Vagina (tissue), 2 donors: ENCODE data around the gene INSC. TPM values are rescaled to one million over a fixed set of nuclear protein-coding genes. Genes with fewer than 3 reads are reported as not detected.

Experiments used
- DNase-seq, 2 donors: peaks; one replicate each; pipeline ENCODE4 v3.0.0-alpha.2; 2017; ENCODE audit errors: extremely low spot score in 2 of 2
- H3K27ac ChIP-seq: fragments of 200-600 bp; sonication (generic); one replicate; pipeline ENCODE4 v1.5.1; 2019
- H3K27me3 ChIP-seq: fragments of 200-600 bp; sonication (generic); one replicate; pipeline ENCODE4 v1.5.1; 2019
- H3K36me3 ChIP-seq, 2 donors: fragments of 200-600 bp; sonication (generic); one replicate each; pipeline ENCODE4 v1.5.1; 2017 to 2019
- H3K4me1 ChIP-seq: fragments of 200-600 bp; sonication (generic); one replicate; pipeline ENCODE4 v1.5.1; 2019
- H3K4me3 ChIP-seq, 2 donors: fragments of 200-600 bp; sonication (generic); 1 replicate in 1 of 2; 2 replicates in 1 of 2; pipeline ENCODE4 v1.5.1; 2016 to 2019
- H3K9me3 ChIP-seq: fragments of 200-600 bp; sonication (generic); one replicate; pipeline ENCODE4 v1.5.1; 2019
- POLR2A ChIP-seq, 2 donors: fragments of 450-650 bp; IDR thresholded peaks; one replicate each; pipeline ENCODE4 v1.6.1; 2017; ENCODE audit warnings: antibody characterized with exemption in 2 of 2, mild to moderate bottlenecking in 2 of 2, moderate library complexity in 2 of 2
- POLR2AphosphoS5 ChIP-seq, 2 donors: sonication (generic); formaldehyde crosslinking; IDR thresholded peaks; one replicate each; pipeline ENCODE4 v1.9.0; 2017; ENCODE audit warnings: antibody characterized with exemption in 2 of 2, mild to moderate bottlenecking in 2 of 2, low read depth in 1 of 2; ENCODE audit not compliant: insufficient read depth in 1 of 2
- intact Hi-C: fragments of 100-400 bp; cut with DNase I; formaldehyde crosslinking; loops from one replicate; pipeline ENCODE4 v1.15.1; 2023
- total RNA-seq: library from RNA; depleted of rRNA; stranded (reverse); fragments of >200 nt; gene quantifications from one replicate; pipeline ENCODE4 v1.2.3, GENCODE V29; 2016
- TF ChIP-seq, protein P1 (sequence below), 3 experiments: fragments of 450-650 bp in 2 of 3; fragments of 200-600 bp in 1 of 3; sonication (generic) in 1 of 3; IDR thresholded peaks; one replicate each; pipeline ENCODE4 v1.5.1; 2017 to 2019; ENCODE audit warnings: antibody characterized with exemption in 3 of 3, mild to moderate bottlenecking in 2 of 3, moderate library complexity in 2 of 3

The INSC gene
- total RNA-seq, 1 donor from 2014 or later = 3.2 TPM

DNA sequence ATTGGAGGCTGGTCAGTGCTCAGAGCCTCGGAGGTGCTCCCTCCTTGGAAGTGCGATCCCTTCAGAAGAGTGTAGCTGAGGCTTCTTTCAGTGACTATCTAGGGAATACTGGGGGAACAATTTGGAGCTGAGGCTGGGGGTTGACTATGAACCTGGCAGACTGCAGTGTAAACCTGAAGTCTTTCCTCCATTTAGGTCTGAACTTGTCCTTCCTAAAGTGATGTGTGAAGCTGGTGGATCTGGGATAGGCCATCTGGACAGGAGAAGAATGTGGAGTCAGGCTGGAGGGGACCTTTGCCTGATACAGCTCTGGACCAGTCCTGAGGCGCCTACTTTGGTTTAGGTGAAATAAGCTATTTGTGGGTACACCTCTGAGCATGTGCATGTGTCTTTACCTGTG, 3.5 kb upstream of the INSC start:
- Histone ChIP-seq H3K4me1 (no peaks in the 10 kb centered on the region), H3K36me3 (no peaks in the 10 kb centered on the region), H3K27me3 (no peaks in the 10 kb centered on the region), H3K4me3 (no peak overlapping the region), H3K9me3 (no peaks in the 10 kb centered on the region), H3K27ac (no peak overlapping the region)
- TF ChIP-seq POLR2A (IDR thresholded peaks at IDR 0.05) = no peak
- TF ChIP-seq POLR2AphosphoS5 (IDR thresholded peaks at IDR 0.05; ENCODE audit: insufficient read depth in 1 of 2, low read depth in 1 of 2) = no peak
- TF ChIP-seq, protein P1, sequence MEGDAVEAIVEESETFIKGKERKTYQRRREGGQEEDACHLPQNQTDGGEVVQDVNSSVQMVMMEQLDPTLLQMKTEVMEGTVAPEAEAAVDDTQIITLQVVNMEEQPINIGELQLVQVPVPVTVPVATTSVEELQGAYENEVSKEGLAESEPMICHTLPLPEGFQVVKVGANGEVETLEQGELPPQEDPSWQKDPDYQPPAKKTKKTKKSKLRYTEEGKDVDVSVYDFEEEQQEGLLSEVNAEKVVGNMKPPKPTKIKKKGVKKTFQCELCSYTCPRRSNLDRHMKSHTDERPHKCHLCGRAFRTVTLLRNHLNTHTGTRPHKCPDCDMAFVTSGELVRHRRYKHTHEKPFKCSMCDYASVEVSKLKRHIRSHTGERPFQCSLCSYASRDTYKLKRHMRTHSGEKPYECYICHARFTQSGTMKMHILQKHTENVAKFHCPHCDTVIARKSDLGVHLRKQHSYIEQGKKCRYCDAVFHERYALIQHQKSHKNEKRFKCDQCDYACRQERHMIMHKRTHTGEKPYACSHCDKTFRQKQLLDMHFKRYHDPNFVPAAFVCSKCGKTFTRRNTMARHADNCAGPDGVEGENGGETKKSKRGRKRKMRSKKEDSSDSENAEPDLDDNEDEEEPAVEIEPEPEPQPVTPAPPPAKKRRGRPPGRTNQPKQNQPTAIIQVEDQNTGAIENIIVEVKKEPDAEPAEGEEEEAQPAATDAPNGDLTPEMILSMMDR (IDR thresholded peaks at IDR 0.05) = no peak
- intact Hi-C loops = no loop called here
- peak in 1 of 2 donors; percentile 70 for DNase-seq

DNA sequence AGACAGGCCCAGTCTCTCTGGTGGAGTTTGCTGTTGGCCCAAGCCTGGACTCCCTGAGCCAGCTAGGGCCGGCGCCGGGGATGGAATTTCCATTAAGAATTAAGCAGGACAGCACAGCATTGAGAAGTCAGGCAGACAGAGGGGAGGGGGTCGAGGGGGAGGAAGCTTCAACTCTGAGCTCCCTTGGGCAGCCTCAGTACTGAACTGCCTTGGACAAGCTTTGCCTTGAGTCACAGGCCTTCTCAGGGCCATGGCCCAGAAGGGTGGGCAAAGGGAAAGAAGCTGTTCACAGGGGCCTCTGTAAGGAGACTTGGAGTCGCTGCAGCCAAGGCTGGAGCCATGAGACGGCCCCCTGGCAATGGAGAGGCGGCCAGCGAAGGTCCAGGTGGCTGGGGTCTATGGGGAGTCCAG, 2.6 kb upstream of the INSC start:
- no peaks in the 10 kb centered on the region for H3K4me1 ChIP-seq
- H3K27ac ChIP-seq = no peak overlapping the region
- H3K27me3 ChIP-seq = no peaks in the 10 kb centered on the region
- H3K4me3 ChIP-seq = no peak overlapping the region
- H3K36me3 ChIP-seq = no peaks in the 10 kb centered on the region
- peak in 1 of 2 donors; percentile 58 for DNase-seq
- H3K9me3 ChIP-seq = no peaks in the 10 kb centered on the region
- TF ChIP-seq POLR2AphosphoS5 (IDR thresholded peaks at IDR 0.05; ENCODE audit: insufficient read depth in 1 of 2, low read depth in 1 of 2) = no peak
- TF ChIP-seq POLR2A (IDR thresholded peaks at IDR 0.05) = no peak
- TF ChIP-seq, protein P1 (IDR thresholded peaks at IDR 0.05) = no peak
- intact Hi-C loops = no loop called here

DNA sequence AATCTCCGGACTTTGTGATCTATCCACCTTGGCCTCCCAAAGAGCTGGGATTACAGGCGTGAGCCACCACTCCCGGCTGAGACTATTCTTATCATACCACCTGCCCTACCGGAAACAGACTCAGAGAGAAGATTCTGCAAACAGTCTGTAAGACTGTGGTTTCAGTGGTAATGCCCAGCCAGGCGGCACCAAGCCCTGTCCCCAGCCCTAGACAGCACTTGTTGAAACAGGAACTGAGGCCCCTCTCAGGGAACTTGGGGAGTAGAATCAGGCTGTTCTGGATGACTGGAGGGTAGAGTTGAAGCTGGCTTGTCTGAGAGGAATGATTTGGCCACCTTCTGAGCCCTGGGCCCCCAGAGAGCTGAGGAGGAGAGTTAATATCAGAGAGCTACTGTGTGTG, 1.3 kb upstream of the INSC start:
- Histone ChIP-seq H3K27me3 (no peaks in the 10 kb centered on the region), H3K27ac (no peak overlapping the region), H3K9me3 (no peaks in the 10 kb centered on the region), H3K4me1 (no peaks in the 10 kb centered on the region), H3K4me3 (no peak overlapping the region), H3K36me3 (no peaks in the 10 kb centered on the region)
- intact Hi-C loops = no loop called here
- TF ChIP-seq POLR2A (IDR thresholded peaks at IDR 0.05) (no peak), POLR2AphosphoS5 (IDR thresholded peaks at IDR 0.05; ENCODE audit: insufficient read depth in 1 of 2, low read depth in 1 of 2) (no peak)
- TF ChIP-seq, protein P1 (IDR thresholded peaks at IDR 0.05) = no peak
- DNase-seq = peak in 1 of 2 donors; percentile 40

DNA sequence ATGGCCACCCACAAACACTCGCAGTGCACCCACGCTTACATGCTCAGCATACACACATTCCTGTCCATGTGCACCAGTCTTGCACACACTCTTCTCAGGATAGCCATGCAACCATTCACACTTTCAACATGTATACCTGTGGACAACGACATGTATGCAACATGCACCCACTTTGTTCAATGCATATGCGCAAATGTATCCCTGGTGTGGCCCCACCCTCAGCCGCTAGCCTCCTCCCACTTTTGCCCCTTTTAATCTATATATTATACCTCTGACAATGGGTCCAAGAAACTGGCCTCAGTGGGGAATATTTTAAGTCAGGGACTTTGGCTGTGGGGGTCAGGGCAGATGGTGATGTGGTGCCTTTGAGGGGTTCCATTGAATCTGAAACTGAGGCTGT, 963 bp downstream of the INSC start:
- TF ChIP-seq, protein P1 (IDR thresholded peaks at IDR 0.05) = no peak
- TF ChIP-seq POLR2A (IDR thresholded peaks at IDR 0.05) (no peak), POLR2AphosphoS5 (IDR thresholded peaks at IDR 0.05; ENCODE audit: insufficient read depth in 1 of 2, low read depth in 1 of 2) (no peak)
- H3K4me1 ChIP-seq = no peaks in the 10 kb centered on the region
- H3K4me3 ChIP-seq = no peak overlapping the region
- H3K27ac ChIP-seq = no peak overlapping the region
- intact Hi-C loops = no loop called here
- DNase-seq = no peak
- H3K36me3 ChIP-seq = no peaks in the 10 kb centered on the region
- no peaks in the 10 kb centered on the region for H3K9me3 ChIP-seq
- no peaks in the 10 kb centered on the region for H3K27me3 ChIP-seq

DNA sequence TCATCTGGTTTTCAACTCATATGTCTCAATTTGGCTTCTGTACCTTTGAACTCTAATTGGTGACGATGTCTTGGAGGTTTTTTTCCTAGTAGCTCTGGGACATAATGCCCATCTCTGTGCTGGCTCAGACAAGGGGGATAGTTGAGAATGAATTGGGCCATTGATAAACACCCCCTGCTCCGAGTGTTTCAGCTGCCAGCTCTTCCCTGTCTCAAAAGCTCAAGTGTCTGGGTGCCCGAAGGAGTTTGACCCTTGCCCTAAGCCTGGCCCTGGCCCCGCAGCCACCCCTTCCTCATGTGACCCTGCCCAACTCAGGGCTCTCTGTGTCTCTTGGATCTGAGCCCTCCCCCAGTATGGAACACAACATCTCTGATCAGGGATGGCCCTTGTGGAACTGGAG, 3.0 kb downstream of the INSC start:
- TF ChIP-seq POLR2A (IDR thresholded peaks at IDR 0.05) (no peak), POLR2AphosphoS5 (IDR thresholded peaks at IDR 0.05; ENCODE audit: insufficient read depth in 1 of 2, low read depth in 1 of 2) (no peak)
- TF ChIP-seq, protein P1 (IDR thresholded peaks at IDR 0.05) = no peak
- no peaks in the 10 kb centered on the region for H3K36me3 ChIP-seq
- H3K9me3 ChIP-seq = no peaks in the 10 kb centered on the region
- no peak overlapping the region for H3K27ac ChIP-seq
- no peak overlapping the region for H3K4me3 ChIP-seq
- intact Hi-C loops = no loop called here
- no peaks in the 10 kb centered on the region for H3K4me1 ChIP-seq
- H3K27me3 ChIP-seq = no peaks in the 10 kb centered on the region
- DNase-seq = no peak
